Keratinocyte (primary cell): ENCODE results near the gene G3BP1. TPM values are rescaled to one million over a fixed set of nuclear protein-coding genes. Genes with fewer than 3 reads are reported as not detected.

Experiments
- DNase-seq: peaks from one replicate; pipeline ENCODE4 v3.0.0-alpha.2; 2011; ENCODE audit warnings: low read depth, missing footprints, low spot score
- FAIRE-seq: peaks from 2 replicates; lab custom pipeline; 2011; peaks lifted over from hg19 to GRCh38; lab: Jason Lieb, UNC
- H2AFZ ChIP-seq: 2 replicates; pipeline ENCODE4 v1.6.0; 2012; ENCODE audit warnings: low read length, control low read depth, inconsistent platforms; ENCODE audit not compliant: control insufficient read depth
- H3K27ac ChIP-seq: 2 replicates; pipeline ENCODE4 v1.5.1; 2011; ENCODE audit warnings: low read length; ENCODE audit not compliant: control insufficient read depth, insufficient read depth
- H3K27me3 ChIP-seq: 3 replicates; pipeline ENCODE4 v1.6.0; 2011; ENCODE audit warnings: low read length; ENCODE audit not compliant: control insufficient read depth, insufficient read depth; ENCODE audit errors: extremely low read depth
- H3K36me3 ChIP-seq, 2 experiments: 2 replicates in 1 of 2; 3 replicates in 1 of 2; pipeline ENCODE4 v1.5.1; 2011; ENCODE audit warnings: low read length in 2 of 2, mild to moderate bottlenecking in 1 of 2; ENCODE audit not compliant: control insufficient read depth in 2 of 2, insufficient read depth in 2 of 2; ENCODE audit errors: extremely low read depth in 1 of 2
- H3K4me1 ChIP-seq: 3 replicates; pipeline ENCODE4 v1.5.1; 2011; ENCODE audit warnings: low read length; ENCODE audit not compliant: control insufficient read depth, insufficient read depth; ENCODE audit errors: extremely low read depth
- H3K4me2 ChIP-seq: 3 replicates; pipeline ENCODE4 v1.6.0; 2011; ENCODE audit warnings: low read depth, low read length; ENCODE audit not compliant: control insufficient read depth, insufficient read depth; ENCODE audit errors: extremely low read depth
- H3K4me3 ChIP-seq, 3 experiments: fragments of 200-600 bp in 1 of 3; sonication (generic) in 1 of 3; 2 replicates in 2 of 3; 3 replicates in 1 of 3; pipeline ENCODE4 v1.5.1; 2011 to 2016; ENCODE audit warnings: low read length in 3 of 3, mild to moderate bottlenecking in 3 of 3, control low read depth in 2 of 3, inconsistent platforms in 1 of 3, low read depth in 1 of 3, mixed read lengths in 1 of 3, mixed run types in 1 of 3, moderate library complexity in 1 of 3; ENCODE audit not compliant: control insufficient read depth in 2 of 3, insufficient read depth in 2 of 3; ENCODE audit errors: extremely low read depth in 1 of 3
- H3K79me2 ChIP-seq: 2 replicates; pipeline ENCODE4 v1.6.0; 2012; ENCODE audit warnings: low read length; ENCODE audit not compliant: control insufficient read depth, insufficient read depth
- H3K9ac ChIP-seq: 3 replicates; pipeline ENCODE4 v1.6.0; 2011; ENCODE audit warnings: low read length; ENCODE audit not compliant: control insufficient read depth, insufficient read depth; ENCODE audit errors: extremely low read depth
- H3K9me1 ChIP-seq: 3 replicates; pipeline ENCODE4 v1.6.0; 2011; ENCODE audit warnings: low read length; ENCODE audit not compliant: control insufficient read depth, insufficient read depth; ENCODE audit errors: extremely low read depth
- H3K9me3 ChIP-seq: 2 replicates; pipeline ENCODE4 v1.5.1; 2012; ENCODE audit warnings: low read depth, low read length; ENCODE audit not compliant: control insufficient read depth
- H4K20me1 ChIP-seq: 3 replicates; pipeline ENCODE4 v1.6.0; 2011; ENCODE audit warnings: low read length; ENCODE audit not compliant: control insufficient read depth, insufficient read depth; ENCODE audit errors: extremely low read depth
- EZH2 ChIP-seq: IDR thresholded peaks from one replicate; pipeline ENCODE4 v1.6.1; 2012; ENCODE audit warnings: inconsistent platforms, mild to moderate bottlenecking, low read length, moderate library complexity
- dilution Hi-C: fragments of 300-500 bp; cut with MboI; formaldehyde crosslinking; loops from one replicate; pipeline ENCODE4 v1.7.0; 2020; ENCODE audit warnings: low sequenced_read_pairs; ENCODE audit not compliant: extremely low pct_ligation_motif_present
- polyA plus RNA-seq, 5 experiments: library from polyadenylated mRNA; depleted of rRNA in 3 of 5; stranded (reverse) in 3 of 5; stranded (forward) in 1 of 5; unstranded in 1 of 5; fragments of >200 nt; gene quantifications; 1 replicate in 1 of 5; 2 replicates in 3 of 5; 3 replicates in 1 of 5; pipeline versions ENCODE4 v1.2.1 to v1.2.3, GENCODE V29; 2011 to 2012; ENCODE audit warnings: missing spikeins in 2 of 5, low read depth in 1 of 5, low replicate concordance in 1 of 5
- TF ChIP-seq, protein P1 (sequence below), 3 experiments: IDR thresholded peaks in 1 of 3; conservative IDR thresholded peaks in 1 of 3; optimal IDR thresholded peaks in 1 of 3; 2 replicates in 2 of 3; 3 replicates in 1 of 3; pipeline versions ENCODE3 to v1.5.1; 2011; ENCODE audit warnings: low read length in 3 of 3, mild to moderate bottlenecking in 3 of 3, moderate library complexity in 2 of 3, control low read depth in 1 of 3, inconsistent platforms in 1 of 3; ENCODE audit not compliant: insufficient read depth in 2 of 3; ENCODE audit errors: extremely low read depth in 1 of 3

G3BP1 gene
- polyA plus RNA-seq, 1 donor (not counting 4 experiments of a cell fraction or from before 2014, with no cell fraction given): 137 TPM

DNA sequence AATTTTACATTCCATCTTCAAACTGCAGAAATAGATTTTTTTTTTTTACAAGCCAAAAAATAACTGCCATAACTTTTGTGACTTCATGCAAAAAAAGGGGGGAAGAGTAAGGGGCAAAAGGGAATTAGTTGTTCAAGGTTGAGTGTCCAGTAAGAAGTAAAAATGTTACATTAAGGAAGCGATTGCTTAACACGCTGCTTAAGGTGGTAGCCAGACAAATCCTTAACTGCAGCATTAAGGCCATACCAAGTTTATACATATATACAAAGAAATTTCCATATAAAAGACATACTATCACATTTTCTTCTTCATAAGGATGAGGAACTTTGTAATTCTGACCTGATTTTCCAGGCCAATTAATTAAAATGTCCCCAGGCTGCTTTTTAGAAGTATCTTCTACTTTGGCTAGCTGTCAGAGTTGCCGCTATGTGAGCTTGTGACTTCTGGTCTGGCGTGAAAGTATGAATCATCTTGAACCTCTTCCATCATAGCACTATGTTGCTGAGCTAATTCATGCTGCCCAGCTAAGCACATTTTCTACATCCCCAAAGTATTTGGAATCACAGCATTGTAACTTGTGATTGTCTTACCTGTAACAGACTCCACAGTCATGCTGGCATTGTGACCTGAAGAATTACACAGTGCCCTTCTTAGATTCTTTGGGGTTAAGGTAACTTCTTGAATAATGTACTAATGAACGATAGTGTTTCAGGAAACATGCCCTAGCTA is 40.0 kb downstream of the G3BP1 start:
- Histone ChIP-seq H3K9me3 (no peaks in the 10 kb centered on the region), H3K36me3 (peaks cover 21 to 31% of the 10 kb centered on the region in 2 experiments), H3K9ac (no peak overlapping the region), H2AFZ (no peak overlapping the region), H3K79me2 (peaks cover 14% of the 10 kb centered on the region), H3K27ac (no peak overlapping the region), H3K4me1 (no peaks in the 10 kb centered on the region), H3K9me1 (no peaks in the 10 kb centered on the region), H3K4me3 (no peak overlapping the region), H3K4me2 (no peak overlapping the region), H4K20me1 (no peaks in the 10 kb centered on the region), H3K27me3 (no peaks in the 10 kb centered on the region)
- no peak for FAIRE-seq
- dilution Hi-C loops: no loop called here
- TF ChIP-seq, protein P1, sequence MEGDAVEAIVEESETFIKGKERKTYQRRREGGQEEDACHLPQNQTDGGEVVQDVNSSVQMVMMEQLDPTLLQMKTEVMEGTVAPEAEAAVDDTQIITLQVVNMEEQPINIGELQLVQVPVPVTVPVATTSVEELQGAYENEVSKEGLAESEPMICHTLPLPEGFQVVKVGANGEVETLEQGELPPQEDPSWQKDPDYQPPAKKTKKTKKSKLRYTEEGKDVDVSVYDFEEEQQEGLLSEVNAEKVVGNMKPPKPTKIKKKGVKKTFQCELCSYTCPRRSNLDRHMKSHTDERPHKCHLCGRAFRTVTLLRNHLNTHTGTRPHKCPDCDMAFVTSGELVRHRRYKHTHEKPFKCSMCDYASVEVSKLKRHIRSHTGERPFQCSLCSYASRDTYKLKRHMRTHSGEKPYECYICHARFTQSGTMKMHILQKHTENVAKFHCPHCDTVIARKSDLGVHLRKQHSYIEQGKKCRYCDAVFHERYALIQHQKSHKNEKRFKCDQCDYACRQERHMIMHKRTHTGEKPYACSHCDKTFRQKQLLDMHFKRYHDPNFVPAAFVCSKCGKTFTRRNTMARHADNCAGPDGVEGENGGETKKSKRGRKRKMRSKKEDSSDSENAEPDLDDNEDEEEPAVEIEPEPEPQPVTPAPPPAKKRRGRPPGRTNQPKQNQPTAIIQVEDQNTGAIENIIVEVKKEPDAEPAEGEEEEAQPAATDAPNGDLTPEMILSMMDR (optimal IDR thresholded peaks at IDR 0.05 in 1 of 3, IDR thresholded peaks at IDR 0.05 in 1 of 3, conservative IDR thresholded peaks at IDR 0.05 in 1 of 3; ENCODE audit: extremely low read depth in 1 of 3, insufficient read depth in 2 of 3, low read length in 3 of 3): no peak
- TF ChIP-seq EZH2: no peak
- DNase-seq: no peak

DNA sequence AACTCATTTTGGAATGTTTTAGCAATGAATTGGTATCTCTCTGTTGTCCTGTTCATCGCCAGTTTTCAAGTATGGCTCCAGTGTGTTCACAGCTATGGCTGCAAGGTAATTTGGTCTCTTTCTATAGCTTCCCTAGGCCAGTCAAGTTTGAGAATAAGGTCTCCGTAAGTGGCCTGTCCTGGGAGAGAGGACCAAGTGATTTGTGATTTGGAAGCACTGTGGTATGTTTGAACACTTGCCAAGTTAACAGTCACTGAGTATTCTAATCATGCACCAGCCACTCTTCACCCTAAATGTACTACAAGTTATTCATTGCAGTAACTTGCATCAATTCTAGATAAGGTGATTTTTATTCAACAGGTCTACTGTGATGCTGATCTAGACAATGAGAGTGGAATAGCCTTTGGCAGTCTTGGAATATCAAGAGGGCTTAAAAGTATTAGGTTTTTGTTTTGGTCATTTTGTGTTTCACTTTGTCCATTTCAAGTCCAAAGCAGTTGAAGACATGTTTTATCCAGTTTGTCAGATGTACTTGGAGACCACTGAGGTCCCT is 41.1 kb downstream of the G3BP1 start:
- Histone ChIP-seq H3K27me3 (no peaks in the 10 kb centered on the region), H4K20me1 (no peaks in the 10 kb centered on the region), H3K36me3 (peaks cover 21 to 25% of the 10 kb centered on the region in 2 experiments), H2AFZ (no peak overlapping the region), H3K9me3 (no peaks in the 10 kb centered on the region), H3K9ac (no peak overlapping the region), H3K4me3 (no peak overlapping the region), H3K9me1 (no peaks in the 10 kb centered on the region), H3K4me2 (no peak overlapping the region), H3K4me1 (no peaks in the 10 kb centered on the region), H3K27ac (no peak overlapping the region), H3K79me2 (peaks cover 9% of the 10 kb centered on the region)
- dilution Hi-C loops: no loop called here
- FAIRE-seq (no peak), DNase-seq (no peak)
- TF ChIP-seq, protein P1 (optimal IDR thresholded peaks at IDR 0.05 in 1 of 3, IDR thresholded peaks at IDR 0.05 in 1 of 3, conservative IDR thresholded peaks at IDR 0.05 in 1 of 3; ENCODE audit: extremely low read depth in 1 of 3, insufficient read depth in 2 of 3, low read length in 3 of 3): no peak
- TF ChIP-seq EZH2: no peak
